Measurements from ENCODE around the gene RIMS1.

DNA sequence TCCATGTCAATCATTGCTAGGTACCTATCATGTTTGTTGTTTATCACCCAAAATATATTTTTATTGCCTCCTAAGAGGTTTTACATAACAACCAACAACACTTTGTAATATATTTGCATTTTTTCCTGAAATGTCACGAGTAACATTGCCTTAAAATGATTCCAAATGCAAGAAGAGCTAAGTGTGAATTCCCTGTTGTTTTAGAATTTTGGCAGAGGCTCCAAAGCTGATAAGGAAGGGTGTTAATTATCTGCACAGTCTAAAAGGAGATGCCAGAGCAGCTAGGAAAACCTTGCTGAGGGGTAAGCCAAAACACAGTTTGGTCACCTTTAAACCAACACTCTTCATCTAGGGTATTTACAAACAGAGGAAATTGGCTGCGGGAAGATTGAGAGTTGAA lies 533.6 kb downstream of the RIMS1 start:
- TF ChIP-seq, protein P1, sequence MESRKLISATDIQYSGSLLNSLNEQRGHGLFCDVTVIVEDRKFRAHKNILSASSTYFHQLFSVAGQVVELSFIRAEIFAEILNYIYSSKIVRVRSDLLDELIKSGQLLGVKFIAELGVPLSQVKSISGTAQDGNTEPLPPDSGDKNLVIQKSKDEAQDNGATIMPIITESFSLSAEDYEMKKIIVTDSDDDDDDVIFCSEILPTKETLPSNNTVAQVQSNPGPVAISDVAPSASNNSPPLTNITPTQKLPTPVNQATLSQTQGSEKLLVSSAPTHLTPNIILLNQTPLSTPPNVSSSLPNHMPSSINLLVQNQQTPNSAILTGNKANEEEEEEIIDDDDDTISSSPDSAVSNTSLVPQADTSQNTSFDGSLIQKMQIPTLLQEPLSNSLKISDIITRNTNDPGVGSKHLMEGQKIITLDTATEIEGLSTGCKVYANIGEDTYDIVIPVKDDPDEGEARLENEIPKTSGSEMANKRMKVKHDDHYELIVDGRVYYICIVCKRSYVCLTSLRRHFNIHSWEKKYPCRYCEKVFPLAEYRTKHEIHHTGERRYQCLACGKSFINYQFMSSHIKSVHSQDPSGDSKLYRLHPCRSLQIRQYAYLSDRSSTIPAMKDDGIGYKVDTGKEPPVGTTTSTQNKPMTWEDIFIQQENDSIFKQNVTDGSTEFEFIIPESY (IDR thresholded peaks at IDR 0.05), result no peak
- TF ChIP-seq JUND (IDR thresholded peaks at IDR 0.05) (no peak), CTCF (IDR thresholded peaks at IDR 0.05; ENCODE audit: low read depth, low read length, missing input control) (no peak), FOXA1 (IDR thresholded peaks at IDR 0.05) (no peak), RAD21 (IDR thresholded peaks at IDR 0.05) (no peak), NR2F2 (IDR thresholded peaks at IDR 0.05) (no peak), GABPA (IDR thresholded peaks at IDR 0.05 in 1 of 2, conservative IDR thresholded peaks at IDR 0.05 in 1 of 2) (no peak), EGR1 (IDR thresholded peaks at IDR 0.05; ENCODE audit: low read depth in 2 of 2) (no peak), YY1 (IDR thresholded peaks at IDR 0.05) (no peak), TAF1 (conservative IDR thresholded peaks at IDR 0.05) (no peak), HNF4A (conservative IDR thresholded peaks at IDR 0.05) (no peak)
- TF ChIP-seq, protein P2, sequence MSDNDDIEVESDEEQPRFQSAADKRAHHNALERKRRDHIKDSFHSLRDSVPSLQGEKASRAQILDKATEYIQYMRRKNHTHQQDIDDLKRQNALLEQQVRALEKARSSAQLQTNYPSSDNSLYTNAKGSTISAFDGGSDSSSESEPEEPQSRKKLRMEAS (IDR thresholded peaks at IDR 0.05), result no peak
- TF ChIP-seq, protein P3, sequence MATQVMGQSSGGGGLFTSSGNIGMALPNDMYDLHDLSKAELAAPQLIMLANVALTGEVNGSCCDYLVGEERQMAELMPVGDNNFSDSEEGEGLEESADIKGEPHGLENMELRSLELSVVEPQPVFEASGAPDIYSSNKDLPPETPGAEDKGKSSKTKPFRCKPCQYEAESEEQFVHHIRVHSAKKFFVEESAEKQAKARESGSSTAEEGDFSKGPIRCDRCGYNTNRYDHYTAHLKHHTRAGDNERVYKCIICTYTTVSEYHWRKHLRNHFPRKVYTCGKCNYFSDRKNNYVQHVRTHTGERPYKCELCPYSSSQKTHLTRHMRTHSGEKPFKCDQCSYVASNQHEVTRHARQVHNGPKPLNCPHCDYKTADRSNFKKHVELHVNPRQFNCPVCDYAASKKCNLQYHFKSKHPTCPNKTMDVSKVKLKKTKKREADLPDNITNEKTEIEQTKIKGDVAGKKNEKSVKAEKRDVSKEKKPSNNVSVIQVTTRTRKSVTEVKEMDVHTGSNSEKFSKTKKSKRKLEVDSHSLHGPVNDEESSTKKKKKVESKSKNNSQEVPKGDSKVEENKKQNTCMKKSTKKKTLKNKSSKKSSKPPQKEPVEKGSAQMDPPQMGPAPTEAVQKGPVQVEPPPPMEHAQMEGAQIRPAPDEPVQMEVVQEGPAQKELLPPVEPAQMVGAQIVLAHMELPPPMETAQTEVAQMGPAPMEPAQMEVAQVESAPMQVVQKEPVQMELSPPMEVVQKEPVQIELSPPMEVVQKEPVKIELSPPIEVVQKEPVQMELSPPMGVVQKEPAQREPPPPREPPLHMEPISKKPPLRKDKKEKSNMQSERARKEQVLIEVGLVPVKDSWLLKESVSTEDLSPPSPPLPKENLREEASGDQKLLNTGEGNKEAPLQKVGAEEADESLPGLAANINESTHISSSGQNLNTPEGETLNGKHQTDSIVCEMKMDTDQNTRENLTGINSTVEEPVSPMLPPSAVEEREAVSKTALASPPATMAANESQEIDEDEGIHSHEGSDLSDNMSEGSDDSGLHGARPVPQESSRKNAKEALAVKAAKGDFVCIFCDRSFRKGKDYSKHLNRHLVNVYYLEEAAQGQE (IDR thresholded peaks at IDR 0.05), result no peak
- TF ChIP-seq, protein P4, sequence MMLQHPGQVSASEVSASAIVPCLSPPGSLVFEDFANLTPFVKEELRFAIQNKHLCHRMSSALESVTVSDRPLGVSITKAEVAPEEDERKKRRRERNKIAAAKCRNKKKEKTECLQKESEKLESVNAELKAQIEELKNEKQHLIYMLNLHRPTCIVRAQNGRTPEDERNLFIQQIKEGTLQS (IDR thresholded peaks at IDR 0.05), result no peak

Measured in liver (tissue), 3 donors.